DND-41 (cell line): ENCODE data around the gene HTT.

Source experiments
- EZH2 ChIP-seq: IDR thresholded peaks from 3 replicates; pipeline ENCODE4 v1.6.1; 2012; ENCODE audit warnings: borderline replicate concordance, low read depth, mild to moderate bottlenecking, moderate library complexity, low read length, inconsistent platforms; ENCODE audit not compliant: severe bottlenecking
- TF ChIP-seq, protein P1 (sequence below): IDR thresholded peaks from 2 replicates; pipeline ENCODE4 v1.5.1; 2012; ENCODE audit warnings: borderline replicate concordance, low read length, moderate library complexity, mild to moderate bottlenecking; ENCODE audit not compliant: poor library complexity, severe bottlenecking; ENCODE audit errors: extremely low read depth

DNA sequence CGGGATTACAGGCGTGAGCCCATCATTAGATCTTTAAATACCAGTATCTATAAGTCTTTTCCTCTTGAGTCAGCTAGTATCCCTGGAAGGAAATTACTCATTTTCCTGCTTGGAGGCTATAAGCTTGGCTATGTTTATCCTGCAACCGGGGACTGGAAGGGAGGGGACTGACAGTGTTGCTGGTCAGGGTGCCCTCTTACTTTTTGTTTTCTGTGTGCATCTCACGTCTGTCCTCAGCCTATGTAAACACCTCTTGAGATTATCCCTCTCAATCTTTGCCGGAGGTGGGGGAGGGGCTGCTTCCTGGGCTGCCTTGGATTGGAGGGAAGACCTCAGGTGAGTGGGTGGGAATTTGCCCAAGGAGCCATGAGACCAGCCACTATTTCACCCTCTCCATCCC, 37.0 kb downstream of the HTT start:
- TF ChIP-seq, protein P1, sequence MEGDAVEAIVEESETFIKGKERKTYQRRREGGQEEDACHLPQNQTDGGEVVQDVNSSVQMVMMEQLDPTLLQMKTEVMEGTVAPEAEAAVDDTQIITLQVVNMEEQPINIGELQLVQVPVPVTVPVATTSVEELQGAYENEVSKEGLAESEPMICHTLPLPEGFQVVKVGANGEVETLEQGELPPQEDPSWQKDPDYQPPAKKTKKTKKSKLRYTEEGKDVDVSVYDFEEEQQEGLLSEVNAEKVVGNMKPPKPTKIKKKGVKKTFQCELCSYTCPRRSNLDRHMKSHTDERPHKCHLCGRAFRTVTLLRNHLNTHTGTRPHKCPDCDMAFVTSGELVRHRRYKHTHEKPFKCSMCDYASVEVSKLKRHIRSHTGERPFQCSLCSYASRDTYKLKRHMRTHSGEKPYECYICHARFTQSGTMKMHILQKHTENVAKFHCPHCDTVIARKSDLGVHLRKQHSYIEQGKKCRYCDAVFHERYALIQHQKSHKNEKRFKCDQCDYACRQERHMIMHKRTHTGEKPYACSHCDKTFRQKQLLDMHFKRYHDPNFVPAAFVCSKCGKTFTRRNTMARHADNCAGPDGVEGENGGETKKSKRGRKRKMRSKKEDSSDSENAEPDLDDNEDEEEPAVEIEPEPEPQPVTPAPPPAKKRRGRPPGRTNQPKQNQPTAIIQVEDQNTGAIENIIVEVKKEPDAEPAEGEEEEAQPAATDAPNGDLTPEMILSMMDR, result no peak
- TF ChIP-seq EZH2, result no peak
